RWPE2 (cell line): ENCODE measurements around the gene SLC19A1.

ENCODE experiments used
- ATAC-seq: fragments of 200-7000 bp; cut with Tn5 transposase; 3 replicates; pipeline ENCODE4 v1.9.1; 2021; ENCODE audit warnings: low read depth
- DNase-seq: peaks from one replicate; pipeline ENCODE4 v3.0.0-alpha.2; 2020; ENCODE audit warnings: low spot score
- H3K27ac ChIP-seq: fragments of 450-650 bp; 2 replicates; pipeline ENCODE4 v1.5.1; 2017; ENCODE audit warnings: mild to moderate bottlenecking; ENCODE audit not compliant: poor library complexity, severe bottlenecking
- H3K27me3 ChIP-seq: fragments of 250-450 bp; sonication (Bioruptor Pico); 2 replicates; pipeline ENCODE4 v1.5.1; 2021; ENCODE audit warnings: mild to moderate bottlenecking, moderate library complexity; ENCODE audit not compliant: insufficient read depth, poor library complexity, severe bottlenecking
- H3K36me3 ChIP-seq: fragments of 250-450 bp; sonication (Bioruptor Pico); 2 replicates; pipeline ENCODE4 v1.5.1; 2020; ENCODE audit warnings: low read depth, mild to moderate bottlenecking, moderate library complexity
- H3K4me1 ChIP-seq: fragments of 250-450 bp; sonication (Bioruptor Pico); 2 replicates; pipeline ENCODE4 v1.5.1; 2021; ENCODE audit warnings: mild to moderate bottlenecking, moderate library complexity; ENCODE audit not compliant: insufficient read depth, poor library complexity, severe bottlenecking
- H3K4me3 ChIP-seq: fragments of 250-450 bp; sonication (Bioruptor Pico); 2 replicates; pipeline ENCODE4 v1.5.1; 2021; ENCODE audit warnings: mild to moderate bottlenecking, moderate library complexity; ENCODE audit not compliant: severe bottlenecking
- H3K9me3 ChIP-seq: fragments of 250-450 bp; sonication (Bioruptor Pico); 2 replicates; pipeline ENCODE4 v1.5.1; 2021; ENCODE audit warnings: mild to moderate bottlenecking, moderate library complexity; ENCODE audit not compliant: severe bottlenecking
- TF ChIP-seq, protein P1 (sequence below): fragments of 450-650 bp; IDR thresholded peaks from one replicate; pipeline ENCODE4 v1.5.1; 2017; ENCODE audit warnings: mild to moderate bottlenecking, moderate library complexity; ENCODE audit not compliant: poor library complexity, severe bottlenecking

The SLC19A1 gene

DNA sequence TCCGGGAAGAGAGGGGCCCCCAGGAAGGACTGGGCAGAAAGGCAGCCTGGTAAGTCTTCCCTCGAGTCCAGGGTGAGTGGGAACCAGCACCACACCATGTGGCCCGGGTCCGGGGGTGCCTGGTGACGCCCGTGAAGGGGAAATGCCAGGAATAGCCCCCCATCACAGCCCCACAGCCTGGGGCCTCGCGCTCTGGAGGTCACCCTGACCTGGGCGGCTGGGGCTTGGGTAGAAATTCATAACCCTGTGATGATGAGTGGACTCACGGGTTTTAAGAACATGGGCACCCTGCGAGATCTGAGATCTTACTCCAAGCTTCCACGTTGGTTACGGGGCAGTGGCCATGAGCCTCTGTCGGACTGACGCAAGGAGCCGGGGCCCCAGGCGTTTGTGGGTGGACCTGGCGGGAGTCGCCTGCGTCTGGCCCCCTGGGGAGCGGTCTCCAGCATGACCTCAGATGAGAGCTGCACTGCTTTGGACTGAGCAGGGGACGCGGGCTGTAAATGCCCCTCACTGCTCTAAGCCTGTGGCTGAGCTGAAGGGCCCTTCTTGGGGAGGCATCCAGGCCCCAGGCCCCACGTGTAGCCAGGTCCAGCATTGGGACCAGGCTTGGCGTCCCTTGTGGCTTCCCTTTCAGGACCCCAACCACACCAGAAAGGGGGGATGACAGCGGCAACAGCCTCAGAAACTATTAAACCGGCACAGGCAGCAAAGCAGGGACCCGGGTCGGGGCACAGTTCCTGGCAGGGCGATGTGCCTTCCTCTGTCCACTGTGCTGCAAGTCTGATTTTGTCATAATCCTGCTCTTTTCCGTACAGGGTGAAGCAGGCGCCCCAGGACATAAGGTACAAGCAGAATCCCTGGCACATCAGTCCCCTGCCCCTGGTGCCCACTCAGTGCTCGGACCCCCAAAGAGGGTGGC lies 60.0 kb downstream of the SLC19A1 start:
- H3K4me1 ChIP-seq, result no peaks in the 10 kb centered on the region
- H3K36me3 ChIP-seq, result no peaks in the 10 kb centered on the region
- DNase-seq, result no peak
- TF ChIP-seq, protein P1, sequence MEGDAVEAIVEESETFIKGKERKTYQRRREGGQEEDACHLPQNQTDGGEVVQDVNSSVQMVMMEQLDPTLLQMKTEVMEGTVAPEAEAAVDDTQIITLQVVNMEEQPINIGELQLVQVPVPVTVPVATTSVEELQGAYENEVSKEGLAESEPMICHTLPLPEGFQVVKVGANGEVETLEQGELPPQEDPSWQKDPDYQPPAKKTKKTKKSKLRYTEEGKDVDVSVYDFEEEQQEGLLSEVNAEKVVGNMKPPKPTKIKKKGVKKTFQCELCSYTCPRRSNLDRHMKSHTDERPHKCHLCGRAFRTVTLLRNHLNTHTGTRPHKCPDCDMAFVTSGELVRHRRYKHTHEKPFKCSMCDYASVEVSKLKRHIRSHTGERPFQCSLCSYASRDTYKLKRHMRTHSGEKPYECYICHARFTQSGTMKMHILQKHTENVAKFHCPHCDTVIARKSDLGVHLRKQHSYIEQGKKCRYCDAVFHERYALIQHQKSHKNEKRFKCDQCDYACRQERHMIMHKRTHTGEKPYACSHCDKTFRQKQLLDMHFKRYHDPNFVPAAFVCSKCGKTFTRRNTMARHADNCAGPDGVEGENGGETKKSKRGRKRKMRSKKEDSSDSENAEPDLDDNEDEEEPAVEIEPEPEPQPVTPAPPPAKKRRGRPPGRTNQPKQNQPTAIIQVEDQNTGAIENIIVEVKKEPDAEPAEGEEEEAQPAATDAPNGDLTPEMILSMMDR, result no peak
- no peak for ATAC-seq
- H3K27ac ChIP-seq, result no peak overlapping the region
- H3K27me3 ChIP-seq, result no peaks in the 10 kb centered on the region
- H3K9me3 ChIP-seq, result no peaks in the 10 kb centered on the region
- H3K4me3 ChIP-seq, result no peak overlapping the region

DNA sequence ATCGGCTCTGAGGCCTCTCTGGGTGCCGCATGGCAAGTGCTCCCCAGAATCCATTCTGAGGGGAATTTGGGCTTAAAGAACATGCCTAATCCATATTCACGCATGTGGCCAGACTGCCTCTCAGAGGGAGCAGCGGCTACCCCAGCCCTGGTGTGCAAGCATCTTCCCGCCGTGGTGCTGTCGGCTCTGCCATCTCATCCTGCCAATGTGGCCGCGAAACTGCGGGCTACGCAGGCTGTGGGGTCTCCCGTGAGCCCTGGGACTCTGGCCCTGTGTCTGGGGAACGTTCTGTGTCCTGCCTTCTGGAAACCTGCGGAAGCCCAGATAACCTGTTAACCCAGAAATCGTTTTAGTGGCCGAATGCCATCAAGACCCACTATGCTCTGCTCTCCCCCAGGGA lies 60.7 kb downstream of the SLC19A1 start:
- ATAC-seq (no peak), DNase-seq (no peak)
- Histone ChIP-seq H3K27ac (no peak overlapping the region), H3K36me3 (no peaks in the 10 kb centered on the region), H3K9me3 (no peaks in the 10 kb centered on the region), H3K4me3 (no peak overlapping the region), H3K27me3 (no peaks in the 10 kb centered on the region), H3K4me1 (no peaks in the 10 kb centered on the region)
- TF ChIP-seq, protein P1, result no peak

DNA sequence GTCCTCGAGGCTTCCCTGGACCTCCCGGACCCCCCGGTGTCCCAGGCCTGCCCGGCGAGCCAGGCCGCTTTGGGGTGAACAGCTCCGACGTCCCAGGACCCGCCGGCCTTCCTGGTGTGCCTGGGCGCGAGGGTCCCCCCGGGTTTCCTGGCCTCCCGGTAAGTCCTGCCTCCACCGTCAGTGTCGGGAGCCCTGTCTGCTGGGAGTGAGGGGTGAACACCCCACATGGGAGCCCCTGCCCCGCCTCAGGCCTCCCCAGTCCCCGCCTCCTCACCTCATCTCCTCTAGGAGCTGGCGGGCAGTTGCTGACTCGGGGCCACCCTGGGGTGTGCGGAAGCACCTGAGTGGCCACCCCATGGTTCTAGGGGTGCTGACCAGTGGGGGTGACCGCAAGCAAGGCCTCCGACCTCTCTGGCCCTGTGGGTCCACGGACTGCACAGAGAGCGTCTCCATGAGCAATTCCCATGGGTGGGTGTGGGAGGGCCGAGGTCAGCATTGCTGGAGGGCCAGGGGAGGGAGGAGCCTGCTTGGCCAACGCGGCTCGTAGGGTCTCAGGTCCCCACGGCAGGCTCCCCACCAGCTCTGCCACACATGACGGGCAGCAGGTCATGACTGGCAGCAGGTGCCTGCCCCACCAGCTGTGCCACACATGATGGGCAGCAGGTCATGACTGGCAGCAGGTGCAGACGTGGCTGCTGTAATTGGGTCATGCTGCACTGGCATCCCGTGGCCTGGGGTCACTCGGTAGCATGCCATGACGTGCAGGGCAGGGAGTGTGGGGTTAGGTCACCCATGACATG lies 61.3 kb downstream of the SLC19A1 start:
- TF ChIP-seq, protein P1, result no peak
- Histone ChIP-seq H3K36me3 (no peaks in the 10 kb centered on the region), H3K27me3 (no peaks in the 10 kb centered on the region), H3K9me3 (no peaks in the 10 kb centered on the region), H3K27ac (no peak overlapping the region), H3K4me1 (no peaks in the 10 kb centered on the region), H3K4me3 (no peak overlapping the region)
- ATAC-seq (no peak), DNase-seq (no peak)

DNA sequence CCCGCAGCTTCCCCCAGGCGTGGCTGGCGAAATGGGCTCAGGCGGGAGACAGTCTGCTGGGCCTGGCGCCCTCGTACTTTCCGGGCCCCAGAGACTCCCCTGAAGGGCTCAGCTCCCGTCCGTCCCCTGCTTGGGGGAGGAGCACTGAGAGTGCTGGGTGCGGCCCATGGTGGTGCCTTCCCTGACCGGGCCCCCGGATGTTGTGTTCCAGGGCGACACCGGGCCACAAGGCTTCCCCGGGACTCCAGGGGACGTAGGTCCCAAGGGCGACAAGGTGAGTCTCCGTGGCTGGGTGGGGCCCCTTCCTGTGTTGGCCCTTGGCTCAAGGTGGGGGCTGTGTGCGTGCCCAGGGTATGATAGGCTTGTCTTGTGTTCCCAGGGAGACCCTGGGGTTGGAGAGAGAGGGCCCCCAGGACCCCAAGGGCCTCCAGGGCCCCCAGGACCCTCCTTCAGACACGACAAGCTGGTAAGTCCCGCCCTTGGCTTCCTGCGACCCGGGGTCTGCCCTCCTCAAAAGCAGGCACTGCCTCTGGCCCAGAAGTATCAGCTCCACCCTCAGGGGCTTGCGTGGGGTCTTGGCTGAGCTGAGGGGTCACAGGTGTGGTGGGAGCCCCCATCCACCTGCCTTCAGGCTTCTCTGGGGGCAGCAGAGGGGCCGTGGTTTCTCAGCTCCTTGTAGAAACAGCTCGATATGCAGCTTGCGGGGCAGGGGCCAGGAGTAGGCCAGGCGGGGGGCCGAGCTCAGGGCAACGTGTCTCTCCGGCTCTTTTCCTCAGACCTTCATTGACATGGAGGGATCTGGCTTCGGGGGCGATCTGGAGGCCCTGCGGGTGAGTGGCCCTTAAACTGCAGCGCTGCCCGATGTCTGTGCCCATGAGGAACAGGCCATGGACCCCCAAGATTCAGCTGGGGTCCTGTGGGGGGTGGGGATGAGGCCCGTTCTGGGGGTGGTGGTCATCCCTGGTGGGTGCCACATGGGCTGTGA lies 62.3 kb downstream of the SLC19A1 start:
- no peaks in the 10 kb centered on the region for H3K27me3 ChIP-seq
- H3K4me1 ChIP-seq, result no peaks in the 10 kb centered on the region
- no peaks in the 10 kb centered on the region for H3K36me3 ChIP-seq
- H3K4me3 ChIP-seq, result no peak overlapping the region
- TF ChIP-seq, protein P1, result no peak
- no peaks in the 10 kb centered on the region for H3K9me3 ChIP-seq
- ATAC-seq, result no peak
- no peak for DNase-seq
- H3K27ac ChIP-seq, result no peak overlapping the region
